ENCODE results near the gene EFR3B.
"Not testable (repeated sequence)": the region's sequence is repeated elsewhere in the genome, so short reads cannot be mapped to it uniquely, and the experiment has no call there.

DNA sequence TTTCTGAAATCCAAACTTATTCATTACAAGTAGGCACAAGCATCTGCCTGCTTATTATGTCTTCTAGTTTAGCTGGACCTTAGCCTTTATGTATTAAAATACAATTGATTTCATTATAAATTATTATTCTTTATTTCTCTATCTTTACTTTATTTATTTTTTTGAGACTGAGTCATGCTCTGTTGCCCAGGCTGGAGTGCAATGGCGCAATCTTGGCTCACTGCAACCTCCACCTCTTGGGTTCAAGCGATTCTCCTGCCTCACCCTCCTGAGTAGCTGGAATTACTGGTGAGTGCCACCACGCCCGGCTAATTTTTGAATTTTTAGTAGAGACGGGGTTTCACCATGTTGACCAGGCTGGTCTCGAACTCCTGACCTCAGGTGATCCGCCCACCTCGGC, 42.8 kb upstream of the EFR3B start:
- not testable (repeated sequence) for TF ChIP-seq CTCF (tag by site-specific recombination; IDR thresholded peaks at IDR 0.05); ZNF76 (tag by site-specific recombination; IDR thresholded peaks at IDR 0.05; ENCODE audit: borderline replicate concordance, low read depth); ZNF501 (tag by site-specific recombination; IDR thresholded peaks at IDR 0.05); ZBTB20 (tag by site-specific recombination; IDR thresholded peaks at IDR 0.05); HOXA7 (CRISPR knock-in tag; IDR thresholded peaks at IDR 0.05; ENCODE audit: borderline replicate concordance); ZNF629 (tag by site-specific recombination; IDR thresholded peaks at IDR 0.05); MYNN (tag by site-specific recombination; IDR thresholded peaks at IDR 0.05; ENCODE audit: borderline replicate concordance); ZBTB1 (tag by site-specific recombination; IDR thresholded peaks at IDR 0.05); ZNF169 (tag by site-specific recombination; IDR thresholded peaks at IDR 0.05); ZNF747 (tag by site-specific recombination; IDR thresholded peaks at IDR 0.05); ZNF292 (tag by site-specific recombination; IDR thresholded peaks at IDR 0.05; ENCODE audit: borderline replicate concordance, low read depth)
